Neutrophil (primary cell): Measurements from ENCODE around the gene RAD21L1.
"Not testable (repeated sequence)": the region's sequence is repeated elsewhere in the genome, so short reads cannot be mapped to it uniquely, and the experiment has no call there.

Experiments used
- H3K27ac ChIP-seq: fragments of 200-600 bp; sonication (generic); 2 replicates; pipeline ENCODE4 v1.5.1; 2016; ENCODE audit warnings: mild to moderate bottlenecking, moderate library complexity
- H3K27me3 ChIP-seq: fragments of 200-600 bp; sonication (generic); 2 replicates; pipeline ENCODE4 v1.6.0; 2016; ENCODE audit warnings: mild to moderate bottlenecking
- H3K36me3 ChIP-seq: fragments of 200-600 bp; sonication (generic); 2 replicates; pipeline ENCODE4 v1.5.1; 2017
- H3K4me1 ChIP-seq, 2 experiments: fragments of 200-600 bp in 1 of 2; sonication (generic) in 1 of 2; 1 replicate in 1 of 2; 2 replicates in 1 of 2; pipeline versions ENCODE4 v1.5.1 to v1.6.1; 2013 to 2016; ENCODE audit warnings: low read depth in 1 of 2, low read length in 1 of 2, mild to moderate bottlenecking in 1 of 2, moderate library complexity in 1 of 2; ENCODE audit not compliant: control insufficient read depth in 1 of 2, insufficient read depth in 1 of 2
- H3K4me3 ChIP-seq, 2 experiments: fragments of 200-600 bp in 1 of 2; sonication (generic) in 1 of 2; 1 replicate in 1 of 2; 2 replicates in 1 of 2; pipeline ENCODE4 v1.5.1; 2013 to 2016; ENCODE audit warnings: low read depth in 1 of 2, low read length in 1 of 2, mild to moderate bottlenecking in 1 of 2, moderate library complexity in 1 of 2
- H3K9me3 ChIP-seq: fragments of 200-600 bp; sonication (generic); 2 replicates; pipeline ENCODE4 v1.5.1; 2016
- TF ChIP-seq, protein P1 (sequence below): fragments of 200-600 bp; sonication (generic); IDR thresholded peaks from 2 replicates; pipeline ENCODE4 v1.5.1; 2016; ENCODE audit warnings: antibody characterized with exemption

The RAD21L1 gene

DNA sequence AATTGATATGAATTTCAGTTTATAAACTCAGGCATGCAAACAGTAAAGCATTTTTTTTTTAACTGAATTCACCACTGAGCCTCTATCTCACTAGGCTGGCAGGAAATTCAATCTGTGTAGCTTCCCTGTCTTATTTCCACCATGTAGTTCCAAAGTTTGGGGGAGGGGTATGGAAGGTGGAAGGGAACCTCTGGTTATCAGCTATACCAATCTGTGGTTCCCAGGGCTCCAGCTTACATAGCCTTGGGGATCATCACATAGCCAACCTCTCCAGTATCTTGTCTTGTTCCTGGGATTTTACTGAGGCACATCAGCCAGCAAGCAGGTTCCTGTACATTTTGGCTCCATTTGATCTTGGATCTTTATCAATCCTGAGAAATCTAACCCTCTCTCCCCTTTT lies 15.6 kb downstream of the RAD21L1 start:
- H3K9me3 ChIP-seq, result no peaks in the 10 kb centered on the region
- H3K36me3 ChIP-seq, result no peaks in the 10 kb centered on the region
- H3K27ac ChIP-seq, result no peak overlapping the region
- H3K27me3 ChIP-seq, result peaks cover 91% of the 10 kb centered on the region
- TF ChIP-seq, protein P1, sequence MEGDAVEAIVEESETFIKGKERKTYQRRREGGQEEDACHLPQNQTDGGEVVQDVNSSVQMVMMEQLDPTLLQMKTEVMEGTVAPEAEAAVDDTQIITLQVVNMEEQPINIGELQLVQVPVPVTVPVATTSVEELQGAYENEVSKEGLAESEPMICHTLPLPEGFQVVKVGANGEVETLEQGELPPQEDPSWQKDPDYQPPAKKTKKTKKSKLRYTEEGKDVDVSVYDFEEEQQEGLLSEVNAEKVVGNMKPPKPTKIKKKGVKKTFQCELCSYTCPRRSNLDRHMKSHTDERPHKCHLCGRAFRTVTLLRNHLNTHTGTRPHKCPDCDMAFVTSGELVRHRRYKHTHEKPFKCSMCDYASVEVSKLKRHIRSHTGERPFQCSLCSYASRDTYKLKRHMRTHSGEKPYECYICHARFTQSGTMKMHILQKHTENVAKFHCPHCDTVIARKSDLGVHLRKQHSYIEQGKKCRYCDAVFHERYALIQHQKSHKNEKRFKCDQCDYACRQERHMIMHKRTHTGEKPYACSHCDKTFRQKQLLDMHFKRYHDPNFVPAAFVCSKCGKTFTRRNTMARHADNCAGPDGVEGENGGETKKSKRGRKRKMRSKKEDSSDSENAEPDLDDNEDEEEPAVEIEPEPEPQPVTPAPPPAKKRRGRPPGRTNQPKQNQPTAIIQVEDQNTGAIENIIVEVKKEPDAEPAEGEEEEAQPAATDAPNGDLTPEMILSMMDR, result no peak
- H3K4me3 ChIP-seq, result no peak overlapping the region
- no peaks in the 10 kb centered on the region for H3K4me1 ChIP-seq

DNA sequence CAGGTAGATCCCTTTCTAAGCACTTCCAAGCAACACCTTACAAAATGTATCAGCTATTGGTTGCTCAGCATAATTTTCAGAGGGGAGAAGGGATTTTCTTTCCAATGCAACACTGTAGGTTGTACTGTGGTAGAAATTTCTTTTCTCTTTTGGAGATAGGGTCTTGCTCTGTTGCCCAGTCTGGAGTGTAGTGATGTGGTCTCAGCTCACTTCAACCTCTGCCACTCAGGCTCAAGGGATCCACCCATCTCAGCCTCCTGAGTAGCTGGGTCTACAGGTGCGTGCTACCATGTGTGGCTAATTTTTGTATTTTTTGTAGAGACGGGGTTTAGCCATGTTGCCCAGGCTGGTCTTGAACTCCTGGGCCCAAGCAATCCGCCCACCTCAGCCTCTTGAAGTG lies 16.3 kb downstream of the RAD21L1 start:
- Histone ChIP-seq H3K36me3 (no peaks in the 10 kb centered on the region), H3K27me3 (peaks cover 90% of the 10 kb centered on the region), H3K4me3 (no peak overlapping the region), H3K9me3 (no peaks in the 10 kb centered on the region), H3K4me1 (no peaks in the 10 kb centered on the region), H3K27ac (no peak overlapping the region)
- TF ChIP-seq, protein P1, result no peak

DNA sequence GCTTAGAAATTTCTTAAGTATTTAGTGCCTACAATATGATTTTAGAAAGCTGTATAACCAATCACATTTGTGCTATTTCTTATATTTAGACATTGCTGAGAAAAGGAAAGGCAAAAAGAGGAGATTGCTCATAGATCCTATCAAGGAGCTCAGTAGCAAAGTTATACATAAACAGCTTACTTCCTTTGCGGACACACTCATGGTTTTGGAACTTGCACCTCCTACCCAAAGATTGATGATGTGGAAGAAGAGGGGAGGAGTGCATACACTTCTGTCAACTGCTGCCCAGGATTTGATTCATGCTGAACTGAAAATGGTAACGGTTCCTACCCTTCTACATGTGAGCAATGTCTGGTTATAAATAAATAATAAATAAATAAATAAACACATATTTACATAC lies 16.7 kb downstream of the RAD21L1 start:
- Histone ChIP-seq H3K9me3 (no peaks in the 10 kb centered on the region), H3K4me3 (no peak overlapping the region), H3K4me1 (no peaks in the 10 kb centered on the region), H3K36me3 (no peaks in the 10 kb centered on the region), H3K27ac (no peak overlapping the region), H3K27me3 (peaks cover 90% of the 10 kb centered on the region)
- TF ChIP-seq, protein P1, result no peak

DNA sequence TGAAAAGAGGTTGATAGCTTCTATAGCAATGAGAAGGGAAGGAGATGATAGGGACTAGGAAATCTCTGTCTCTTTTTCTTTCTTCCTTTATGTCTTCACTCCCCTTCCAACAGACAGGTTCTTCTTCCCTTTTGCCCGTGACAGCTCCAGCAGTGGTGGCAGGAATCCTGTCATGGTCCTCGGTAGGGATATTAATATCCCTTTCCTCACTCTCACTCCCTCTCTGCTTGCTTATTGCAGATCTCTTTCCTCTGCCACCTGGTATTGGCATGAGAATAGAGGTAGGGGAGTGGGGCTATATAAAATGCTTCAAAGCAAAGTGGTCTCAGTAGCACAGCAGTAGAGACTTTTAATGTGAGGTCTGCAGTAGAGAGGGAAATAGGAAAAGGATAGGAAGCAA lies 19.7 kb downstream of the RAD21L1 start:
- H3K36me3 ChIP-seq, result no peaks in the 10 kb centered on the region
- no peak overlapping the region for H3K27ac ChIP-seq
- H3K4me3 ChIP-seq, result no peak overlapping the region
- H3K4me1 ChIP-seq, result no peaks in the 10 kb centered on the region
- TF ChIP-seq, protein P1, result no peak
- H3K9me3 ChIP-seq, result no peaks in the 10 kb centered on the region
- H3K27me3 ChIP-seq, result peaks cover 64% of the 10 kb centered on the region

DNA sequence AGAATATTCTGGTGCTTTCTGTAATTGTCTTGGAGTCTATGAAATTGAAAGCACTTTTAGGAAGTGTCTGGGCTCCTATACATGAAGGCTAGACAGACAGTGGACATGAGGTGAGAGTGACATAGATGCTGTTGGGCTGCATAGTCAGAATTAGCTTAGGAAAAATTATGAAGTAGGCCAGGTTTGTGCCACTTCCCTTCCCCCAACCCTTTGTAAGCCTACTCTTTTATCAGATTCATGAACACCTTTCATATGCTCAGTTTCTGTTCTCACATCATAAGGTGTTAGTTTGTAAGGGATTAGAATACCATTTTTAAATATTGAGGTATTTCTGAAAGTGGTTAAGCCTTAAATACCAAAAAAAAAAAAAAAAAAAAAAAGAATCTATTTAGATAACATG lies 21.8 kb downstream of the RAD21L1 start:
- H3K4me1 ChIP-seq, result no peaks in the 10 kb centered on the region
- H3K36me3 ChIP-seq, result no peaks in the 10 kb centered on the region
- TF ChIP-seq, protein P1, result no peak
- H3K27me3 ChIP-seq, result peaks cover 62% of the 10 kb centered on the region
- no peaks in the 10 kb centered on the region for H3K9me3 ChIP-seq
- no peak overlapping the region for H3K27ac ChIP-seq
- H3K4me3 ChIP-seq, result no peak overlapping the region

DNA sequence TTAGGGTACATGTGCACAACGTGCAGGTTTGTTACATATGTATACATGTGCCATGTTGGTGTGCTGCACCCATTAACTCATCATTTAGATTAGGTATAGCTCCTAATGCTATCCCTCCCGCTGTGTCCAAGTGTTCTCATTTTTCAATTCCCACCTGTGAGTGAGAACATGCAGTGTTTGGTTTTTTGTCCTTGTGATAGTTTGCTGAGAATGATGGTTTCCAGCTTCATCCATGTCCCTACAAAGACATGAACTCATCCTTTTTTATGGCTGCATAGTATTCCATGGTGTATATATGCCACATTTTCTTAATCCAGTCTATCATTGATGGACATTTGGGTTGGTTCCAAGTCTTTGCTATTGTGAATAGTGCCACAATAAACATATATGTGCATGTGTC lies 24.4 kb downstream of the RAD21L1 start:
- H3K4me1 ChIP-seq, H3K27ac ChIP-seq, H3K9me3 ChIP-seq, H3K4me3 ChIP-seq, H3K36me3 ChIP-seq: not testable (repeated sequence)
- peaks cover 66% of the 10 kb centered on the region for H3K27me3 ChIP-seq
